Measurements from ENCODE around the gene NPIPA1. TPM values are rescaled to one million over a fixed set of nuclear protein-coding genes. Genes with fewer than 3 reads are reported as not detected.
A peak's percentile ranks its signal among the peaks of the same experiment; 100 is the strongest.
"Not testable (repeated sequence)": the region's sequence is repeated elsewhere in the genome, so short reads cannot be mapped to it uniquely, and the experiment has no call there.

The NPIPA1 gene
- total and polyA plus RNA-seq, 2 of the 13 experiments (the other 11 are each of a cell fraction or from before 2014, with no cell fraction given) = 75.9 to 183 TPM

GRCh38 chr16:14965328-14965727, 28.1 kb downstream of the NPIPA1 start (continued):
- TF ChIP-seq NR2F6 (IDR thresholded peaks at IDR 0.05) (no peak), NR2F6 (CRISPR knock-in tag; IDR thresholded peaks at IDR 0.05) (no peak), ZBTB38 (CRISPR knock-in tag; IDR thresholded peaks at IDR 0.05) (no peak), SRSF4 (IDR thresholded peaks at IDR 0.05; ENCODE audit: low read depth, low read length, poor library complexity, severe bottlenecking) (no peak), FOXP4 (CRISPR knock-in tag; IDR thresholded peaks at IDR 0.05) (no peak), NR2F2 (IDR thresholded peaks at IDR 0.05; ENCODE audit: borderline replicate concordance, low read depth) (no peak), SMYD3 (CRISPR knock-in tag; IDR thresholded peaks at IDR 0.05) (no peak), SMARCE1 (IDR thresholded peaks at IDR 0.05; ENCODE audit: borderline replicate concordance) (no peak), TAF15 (IDR thresholded peaks at IDR 0.05; ENCODE audit: low read depth, low read length, poor library complexity, severe bottlenecking) (no peak), REXO4 (CRISPR knock-in tag; IDR thresholded peaks at IDR 0.05; ENCODE audit: borderline replicate concordance) (no peak), ZBTB34 (CRISPR knock-in tag; IDR thresholded peaks at IDR 0.05) (no peak)

GRCh38 chr16:14969795-14970194, 32.6 kb downstream of the NPIPA1 start:
- POLR2A ChIA-PET; ATAC-seq; H3K9ac ChIP-seq (ENCODE audit: insufficient read depth, low read depth, low read length); H3K36me3 ChIP-seq (replicated peaks in 1 of 2; ENCODE audit: control insufficient read depth in 1 of 2, insufficient read depth in 2 of 2, low read length in 2 of 2); DNase-seq (ENCODE audit: low spot score); in situ Hi-C loops (cut with HindIII; ENCODE audit: extremely low pct_ligation_motif_present, low pct_unique_long_range_greater_than_20kb); H3K27ac ChIP-seq (ENCODE audit: extremely low read length, insufficient read depth, low read length); H3K4me2 ChIP-seq (ENCODE audit: low read depth, low read length); H3K4me3 ChIP-seq (replicated peaks in 1 of 3; ENCODE audit: insufficient read depth in 1 of 3, low read depth in 2 of 3, low read length in 3 of 3); FAIRE-seq; H3K9me3 ChIP-seq (ENCODE audit: low read length); H4K20me1 ChIP-seq (ENCODE audit: insufficient read depth, low read length); H3K79me2 ChIP-seq (ENCODE audit: insufficient read depth, low read length); BruUV-seq (replicated peaks); CTCF ChIA-PET (ENCODE audit: low intra/inter-chr PET ratio, low total read pairs); H3K27me3 ChIP-seq (ENCODE audit: control insufficient read depth in 1 of 2, insufficient read depth in 2 of 2, low read length in 2 of 2); intact Hi-C loops (cut with micrococcal nuclease; ENCODE audit: unreplicated experiment); H2AFZ ChIP-seq (ENCODE audit: low read length): not testable (repeated sequence)
- H3K4me1 ChIP-seq (ENCODE audit: insufficient read depth, low read length) = peaks cover 17% of the 10 kb centered on the region
- 70% methylated on average over 3 of the region's 3 CpGs for WGBS (ENCODE audit: low lambda C conversion rate)
- TF ChIP-seq ZBTB40 (IDR thresholded peaks at IDR 0.05) = peak; percentile 54
- TF ChIP-seq ZBTB40 (CRISPR knock-in tag; IDR thresholded peaks at IDR 0.05) = peak; percentile 59; the same call in 1 of the 2 replicates
